Measurements from ENCODE around the gene ZP4. TPM values are rescaled to one million over a fixed set of nuclear protein-coding genes. Genes with fewer than 3 reads are reported as not detected.

The ZP4 gene
- total RNA-seq, 1 donor from 2014 or later, result 0.27 TPM

GRCh38 chr1:237894131-237894530 lies 3.4 kb upstream of the ZP4 start:
- H3K4me1 Mint-ChIP-seq (ENCODE audit: low read depth, unreplicated experiment), result peaks cover 7% of the 10 kb centered on the region
- no peak for TF ChIP-seq EZH2 (IDR thresholded peaks at IDR 0.05; ENCODE audit: insufficient read depth, low read length)
- TF ChIP-seq CTCF (IDR thresholded peaks at IDR 0.05; ENCODE audit: insufficient read depth, low read depth, low read length), result no peak
- Histone ChIP-seq H3K9me3 (ENCODE audit: insufficient read depth, low read depth, low read length) (no peaks in the 10 kb centered on the region), H3K27me3 (ENCODE audit: insufficient read depth, low read length) (no peaks in the 10 kb centered on the region), H4K20me1 (ENCODE audit: insufficient read depth, low read length) (no peaks in the 10 kb centered on the region), H3K4me3 (ENCODE audit: insufficient read depth, low read depth, low read length) (no peak overlapping the region), H2AFZ (ENCODE audit: low read depth, low read length) (no peak overlapping the region), H3K4me1 (ENCODE audit: insufficient read depth, low read length) (no peaks in the 10 kb centered on the region), H3K4me2 (ENCODE audit: low read length) (no peak overlapping the region), H3K27ac (ENCODE audit: low read depth, low read length) (no peak overlapping the region), H3K9ac (ENCODE audit: low read length) (no peak overlapping the region), H3K36me3 (ENCODE audit: insufficient read depth, low read length) (no peaks in the 10 kb centered on the region), H3K79me2 (ENCODE audit: insufficient read depth, low read length) (no peaks in the 10 kb centered on the region)
- H3K4me3 Mint-ChIP-seq (ENCODE audit: unreplicated experiment), result no peak overlapping the region
- H3K9me3 Mint-ChIP-seq (ENCODE audit: unreplicated experiment), result peaks cover 3% of the 10 kb centered on the region
- H3K36me3 Mint-ChIP-seq (ENCODE audit: low read depth, unreplicated experiment), result peaks cover 2% of the 10 kb centered on the region
- FAIRE-seq (no peak), DNase-seq (ENCODE audit: low read depth) (no peak)
- no peak overlapping the region for H3K27ac Mint-ChIP-seq (ENCODE audit: unreplicated experiment)
- H3K27me3 Mint-ChIP-seq (ENCODE audit: low read depth, unreplicated experiment), result no peaks in the 10 kb centered on the region

GRCh38 chr1:237891979-237892378 lies 1.3 kb upstream of the ZP4 start:
- no peak overlapping the region for H3K27ac ChIP-seq (ENCODE audit: low read depth, low read length)
- no peak overlapping the region for H3K9ac ChIP-seq (ENCODE audit: low read length)
- Mint-ChIP-seq H3K27ac (ENCODE audit: unreplicated experiment) (no peak overlapping the region), H3K36me3 (ENCODE audit: low read depth, unreplicated experiment) (peaks cover 3% of the 10 kb centered on the region), H3K9me3 (ENCODE audit: unreplicated experiment) (peaks cover 3% of the 10 kb centered on the region), H3K27me3 (ENCODE audit: low read depth, unreplicated experiment) (no peaks in the 10 kb centered on the region), H3K4me3 (ENCODE audit: unreplicated experiment) (no peak overlapping the region), H3K4me1 (ENCODE audit: low read depth, unreplicated experiment) (peaks cover 7% of the 10 kb centered on the region)
- H3K9me3 ChIP-seq (ENCODE audit: insufficient read depth, low read depth, low read length), result no peaks in the 10 kb centered on the region
- no peak overlapping the region for H3K4me2 ChIP-seq (ENCODE audit: low read length)
- H3K36me3 ChIP-seq (ENCODE audit: insufficient read depth, low read length), result no peaks in the 10 kb centered on the region
- H3K79me2 ChIP-seq (ENCODE audit: insufficient read depth, low read length), result no peaks in the 10 kb centered on the region
- H3K4me3 ChIP-seq (ENCODE audit: insufficient read depth, low read depth, low read length), result no peak overlapping the region
- H3K4me1 ChIP-seq (ENCODE audit: insufficient read depth, low read length), result no peaks in the 10 kb centered on the region
- no peak overlapping the region for H2AFZ ChIP-seq (ENCODE audit: low read depth, low read length)
- H3K27me3 ChIP-seq (ENCODE audit: insufficient read depth, low read length), result no peaks in the 10 kb centered on the region
- FAIRE-seq (no peak), DNase-seq (ENCODE audit: low read depth) (no peak)
- no peak for TF ChIP-seq EZH2 (IDR thresholded peaks at IDR 0.05; ENCODE audit: insufficient read depth, low read length)
- TF ChIP-seq CTCF (IDR thresholded peaks at IDR 0.05; ENCODE audit: insufficient read depth, low read depth, low read length), result no peak
- H4K20me1 ChIP-seq (ENCODE audit: insufficient read depth, low read length), result no peaks in the 10 kb centered on the region

- no peaks in the 10 kb centered on the region for H3K27me3 Mint-ChIP-seq (ENCODE audit: low read depth, unreplicated experiment)
- H3K9me3 Mint-ChIP-seq (ENCODE audit: unreplicated experiment), result peaks cover 1% of the 10 kb centered on the region
- FAIRE-seq, result no peak
Measured at GRCh38 chr1:237891266-237891665, 544 bp upstream of the ZP4 start.

More at GRCh38 chr1:237891266-237891665, 544 bp upstream of the ZP4 start:
- no peaks in the 10 kb centered on the region for H3K79me2 ChIP-seq (ENCODE audit: insufficient read depth, low read length)
- DNase-seq (ENCODE audit: low read depth), result no peak
- no peak overlapping the region for H2AFZ ChIP-seq (ENCODE audit: low read depth, low read length)
- no peak overlapping the region for H3K4me3 ChIP-seq (ENCODE audit: insufficient read depth, low read depth, low read length)
- peaks cover 7% of the 10 kb centered on the region for H3K4me1 Mint-ChIP-seq (ENCODE audit: low read depth, unreplicated experiment)
- H3K27ac ChIP-seq (ENCODE audit: low read depth, low read length), result no peak overlapping the region
- TF ChIP-seq CTCF (IDR thresholded peaks at IDR 0.05; ENCODE audit: insufficient read depth, low read depth, low read length) (no peak), EZH2 (IDR thresholded peaks at IDR 0.05; ENCODE audit: insufficient read depth, low read length) (no peak)
- peaks cover 3% of the 10 kb centered on the region for H3K36me3 Mint-ChIP-seq (ENCODE audit: low read depth, unreplicated experiment)
- no peak overlapping the region for H3K4me3 Mint-ChIP-seq (ENCODE audit: unreplicated experiment)
- no peak overlapping the region for H3K4me2 ChIP-seq (ENCODE audit: low read length)
- no peaks in the 10 kb centered on the region for H3K36me3 ChIP-seq (ENCODE audit: insufficient read depth, low read length)
- H3K4me1 ChIP-seq (ENCODE audit: insufficient read depth, low read length), result no peaks in the 10 kb centered on the region
- no peak overlapping the region for H3K27ac Mint-ChIP-seq (ENCODE audit: unreplicated experiment)
- H3K9ac ChIP-seq (ENCODE audit: low read length), result no peak overlapping the region
- no peaks in the 10 kb centered on the region for H3K9me3 ChIP-seq (ENCODE audit: insufficient read depth, low read depth, low read length)
- no peaks in the 10 kb centered on the region for H3K27me3 ChIP-seq (ENCODE audit: insufficient read depth, low read length)
- no peaks in the 10 kb centered on the region for H4K20me1 ChIP-seq (ENCODE audit: insufficient read depth, low read length)
